H1 (cell line): ENCODE data around the gene CASQ2. TPM values are rescaled to one million over a fixed set of nuclear protein-coding genes. Genes with fewer than 3 reads are reported as not detected.

Experiments
- CTCF ChIA-PET: fragments of 300-600 bp; sonication (Branson Sonifier 250); formaldehyde crosslinking; loops from one replicate; lab custom pipeline; 2021; ENCODE audit not compliant: partially characterized antibody; lab: Charles Lee
- POLR2A ChIA-PET: fragments of 300-600 bp; sonication (Branson Sonifier 250); formaldehyde crosslinking; loops from one replicate; lab custom pipeline; 2021; ENCODE audit warnings: inconsistent platforms; ENCODE audit not compliant: partially characterized antibody; lab: Charles Lee
- DNase-seq, 2 experiments: peaks; one replicate each; pipeline versions ENCODE4 v3.0.0 to v3.0.0-alpha.2; 2010 to 2022; ENCODE audit warnings: low spot score in 2 of 2, low read depth in 1 of 2, mixed read lengths in 1 of 2
- FAIRE-seq: peaks from 2 replicates; lab custom pipeline; 2011; peaks lifted over from hg19 to GRCh38; lab: Jason Lieb, UNC
- H2AFZ ChIP-seq: 2 replicates; pipeline ENCODE4 v1.8.1; 2012; ENCODE audit warnings: low read length, inconsistent platforms
- H2AK5ac ChIP-seq: 2 replicates; pipeline ENCODE4 v1.6.1; 2013; ENCODE audit warnings: low read depth, low read length
- H2BK120ac ChIP-seq: replicated peaks from 2 replicates; pipeline ENCODE3; 2013; ENCODE audit warnings: low read depth, low read length, inconsistent platforms
- H2BK12ac ChIP-seq: 2 replicates; pipeline ENCODE4 v1.6.1; 2013; ENCODE audit warnings: low read depth, low read length
- H2BK15ac ChIP-seq: 2 replicates; pipeline ENCODE4 v1.6.1; 2013; ENCODE audit warnings: low read length
- H2BK20ac ChIP-seq: 2 replicates; pipeline ENCODE4 v1.6.1; 2013; ENCODE audit warnings: low read length
- H2BK5ac ChIP-seq: 2 replicates; pipeline ENCODE4 v1.6.1; 2013; ENCODE audit warnings: low read depth, low read length
- H3K14ac ChIP-seq: 2 replicates; pipeline ENCODE4 v1.6.1; 2013; ENCODE audit warnings: inconsistent platforms; ENCODE audit not compliant: insufficient read length
- H3K18ac ChIP-seq: 2 replicates; pipeline ENCODE4 v1.6.1; 2013; ENCODE audit warnings: low read length; ENCODE audit errors: extremely low read depth
- H3K23ac ChIP-seq: 2 replicates; pipeline ENCODE4 v1.6.1; 2013; ENCODE audit warnings: inconsistent platforms; ENCODE audit not compliant: insufficient read length
- H3K23me2 ChIP-seq: 2 replicates; pipeline ENCODE4 v1.6.1; 2013; ENCODE audit warnings: low read depth, low read length
- H3K27ac ChIP-seq: 2 replicates; pipeline ENCODE4 v1.6.1; 2011; ENCODE audit warnings: low read depth, low read length, inconsistent platforms
- H3K27me3 ChIP-seq, 4 experiments: replicated peaks in 1 of 4; 1 replicate in 1 of 4; 2 replicates in 3 of 4; pipeline versions ENCODE4 v1.6.1 to v1.8.1; 2011 to 2013; ENCODE audit warnings: low read length in 3 of 4, mild to moderate bottlenecking in 3 of 4, inconsistent platforms in 2 of 4, mixed read lengths in 2 of 4, moderate library complexity in 1 of 4; ENCODE audit not compliant: control insufficient read depth in 3 of 4, insufficient read depth in 3 of 4; ENCODE audit errors: extremely low read depth in 1 of 4
- H3K36me3 ChIP-seq, 4 experiments: 2 replicates each; pipeline versions ENCODE4 v1.6.1 to v1.8.1; 2011 to 2013; ENCODE audit warnings: mild to moderate bottlenecking in 4 of 4, low read length in 3 of 4, moderate library complexity in 2 of 4, control low read depth in 1 of 4, inconsistent platforms in 1 of 4; ENCODE audit not compliant: insufficient read depth in 4 of 4, control insufficient read depth in 2 of 4
- H3K4ac ChIP-seq: replicated peaks from 2 replicates; pipeline ENCODE3; 2013; ENCODE audit warnings: low read length, low read depth, mixed read lengths, inconsistent platforms; ENCODE audit not compliant: insufficient read length
- H3K4me1 ChIP-seq, 4 experiments: replicated peaks in 1 of 4; 1 replicate in 1 of 4; 2 replicates in 3 of 4; pipeline versions ENCODE4 v1.6.1 to v1.8.1; 2011 to 2013; ENCODE audit warnings: low read length in 3 of 4, inconsistent platforms in 2 of 4, mixed read lengths in 1 of 4; ENCODE audit not compliant: insufficient read depth in 4 of 4, control insufficient read depth in 3 of 4
- H3K4me2 ChIP-seq, 2 experiments: 2 replicates each; pipeline versions ENCODE4 v1.6.1 to v1.8.1; 2011 to 2013; ENCODE audit warnings: low read depth in 2 of 2, low read length in 2 of 2, control low read depth in 1 of 2, inconsistent platforms in 1 of 2, mild to moderate bottlenecking in 1 of 2; ENCODE audit not compliant: insufficient read depth in 1 of 2
- H3K4me3 ChIP-seq, 4 experiments: fragments of 200-600, 300-600 bp in 1 of 4; sonication (generic), shearing (Covaris generic), sonication (Bioruptor Twin) in 1 of 4; 2 replicates each; pipeline versions ENCODE4 v1.5.1 to v1.8.1; 2011 to 2016; ENCODE audit warnings: low read length in 4 of 4, low read depth in 3 of 4, control low read depth in 2 of 4, inconsistent platforms in 2 of 4, mild to moderate bottlenecking in 2 of 4, mixed read lengths in 1 of 4, moderate library complexity in 1 of 4; ENCODE audit not compliant: insufficient read depth in 2 of 4; ENCODE audit errors: extremely low read depth in 1 of 4
- H3K56ac ChIP-seq: replicated peaks from 2 replicates; pipeline ENCODE3; 2013; ENCODE audit warnings: low read depth, mild to moderate bottlenecking, mixed read lengths, low read length, inconsistent platforms; ENCODE audit not compliant: insufficient read length
- H3K79me1 ChIP-seq: 2 replicates; pipeline ENCODE4 v1.6.1; 2013; ENCODE audit warnings: low read depth, low read length, control low read depth
- H3K79me2 ChIP-seq, 2 experiments: 2 replicates each; pipeline versions ENCODE4 v1.6.1 to v1.8.1; 2012 to 2013; ENCODE audit warnings: low read length in 2 of 2, mild to moderate bottlenecking in 2 of 2, inconsistent platforms in 1 of 2; ENCODE audit not compliant: insufficient read depth in 2 of 2, control insufficient read depth in 1 of 2
- H3K9ac ChIP-seq, 4 experiments: replicated peaks in 1 of 4; 1 replicate in 1 of 4; 2 replicates in 3 of 4; pipeline versions ENCODE4 v1.6.1 to v1.8.1; 2011 to 2013; ENCODE audit warnings: low read depth in 3 of 4, low read length in 3 of 4, control low read depth in 2 of 4, mild to moderate bottlenecking in 2 of 4, moderate library complexity in 2 of 4, inconsistent platforms in 1 of 4; ENCODE audit errors: extremely low read depth in 1 of 4
- H3K9me3 ChIP-seq, 2 experiments: 2 replicates each; pipeline versions ENCODE4 v1.6.1 to v1.8.1; 2012 to 2013; ENCODE audit warnings: mild to moderate bottlenecking in 2 of 2, moderate library complexity in 2 of 2, control low read depth in 1 of 2, inconsistent platforms in 1 of 2, low read depth in 1 of 2, low read length in 1 of 2, mixed read lengths in 1 of 2; ENCODE audit not compliant: insufficient read depth in 2 of 2
- H4K20me1 ChIP-seq, 2 experiments: replicated peaks in 1 of 2; 2 replicates each; pipeline versions ENCODE3 to v1.8.1; 2011 to 2013; ENCODE audit warnings: inconsistent platforms in 2 of 2, low read length in 2 of 2, mild to moderate bottlenecking in 1 of 2; ENCODE audit not compliant: insufficient read depth in 2 of 2, control insufficient read depth in 1 of 2
- H4K5ac ChIP-seq: 2 replicates; pipeline ENCODE4 v1.6.1; 2013; ENCODE audit warnings: low read length, low read depth, mixed read lengths, inconsistent platforms; ENCODE audit not compliant: insufficient read length
- H4K8ac ChIP-seq: 2 replicates; pipeline ENCODE4 v1.8.0; 2013; ENCODE audit warnings: mild to moderate bottlenecking, moderate library complexity, low read length, inconsistent platforms; ENCODE audit not compliant: insufficient read depth; ENCODE audit errors: extremely low read depth
- H4K91ac ChIP-seq: replicated peaks from 2 replicates; pipeline ENCODE3; 2013; ENCODE audit warnings: low read length, mixed read lengths, inconsistent platforms; ENCODE audit not compliant: insufficient read length
- EGR1 ChIP-seq: IDR thresholded peaks from 2 replicates; pipeline ENCODE4 v1.6.1; 2011; ENCODE audit warnings: low read depth, low read length, borderline replicate concordance
- EZH2 ChIP-seq: fragments of 200-600 bp; sonication (generic); IDR thresholded peaks from 2 replicates; pipeline ENCODE4 v1.7.1; 2012; ENCODE audit warnings: low read depth, mild to moderate bottlenecking, moderate library complexity, low read length, inconsistent platforms; ENCODE audit not compliant: severe bottlenecking
- GTF2F1 ChIP-seq: IDR thresholded peaks from 2 replicates; pipeline ENCODE4 v1.6.1; 2012; ENCODE audit warnings: low read depth, low read length, improper control_type of control experiment, borderline replicate concordance
- JUND ChIP-seq: IDR thresholded peaks from 2 replicates; pipeline ENCODE4 v1.6.1; 2011; ENCODE audit warnings: mild to moderate bottlenecking, improper control_type of control experiment, low read length
- KDM5A ChIP-seq: fragments of 200-600 bp; IDR thresholded peaks from 2 replicates; pipeline ENCODE4 v1.7.1; 2012; ENCODE audit warnings: mild to moderate bottlenecking, low read length, inconsistent platforms, mixed read lengths
- RBBP5 ChIP-seq: IDR thresholded peaks from 2 replicates; pipeline ENCODE4 v1.7.1; 2012; ENCODE audit warnings: low read depth, mild to moderate bottlenecking, inconsistent platforms, low read length, moderate library complexity, borderline replicate concordance
- SP1 ChIP-seq: IDR thresholded peaks from 2 replicates; pipeline ENCODE4 v1.6.1; 2011; ENCODE audit warnings: low read depth, low read length
- TBP ChIP-seq: IDR thresholded peaks from 2 replicates; pipeline ENCODE4 v1.6.1; 2011; ENCODE audit warnings: low read depth, low read length, improper control_type of control experiment
- WGBS, 2 experiments: shearing (Covaris generic) in 1 of 2; methylation state at CpG; one replicate each; pipeline versions ENCODE4 v1.1.6 to v1.1.7; 2013 to 2015; ENCODE audit warnings: low lambda C conversion rate in 2 of 2, mixed read lengths in 2 of 2, inconsistent platforms in 1 of 2, low coverage in 1 of 2, missing lambda C conversion rate in 1 of 2; ENCODE audit not compliant: insufficient replicate concordance in 2 of 2, insufficient coverage in 1 of 2, insufficient read length in 1 of 2; ENCODE audit errors: extremely low coverage in 1 of 2, missing lambda C conversion rate in 1 of 2; 5-methylcytosine and 5-hydroxymethylcytosine counted together
- polyA plus RNA-seq, 7 experiments: library from polyadenylated mRNA; depleted of rRNA in 3 of 7; stranded (reverse) in 5 of 7; unstranded in 2 of 7; fragments of >200 nt in 5 of 7; fragments of 200-250 nt in 2 of 7; gene quantifications; 1 replicate in 5 of 7; 2 replicates in 1 of 7; 4 replicates in 1 of 7; pipeline versions ENCODE4 v1.2.1 to v1.2.3, GENCODE V29; 2011 to 2013; ENCODE audit warnings: missing spikeins in 2 of 7, mixed read lengths in 2 of 7
- total RNA-seq: library from RNA; stranded (reverse); fragmentation: NEBNext Ultra II Directional; extraction: Animal tissue kit (Norgen Biotek cat#: 25700); gene quantifications from 2 replicates; pipeline ENCODE4 v1.2.1, GENCODE V29; 2021

Gene CASQ2
- total and polyA plus RNA-seq, 2 of the 8 experiments (the other 6 are each of a cell fraction or from before 2014, with no cell fraction given) = not detected

- no peaks in the 10 kb centered on the region for H3K79me2 ChIP-seq
- no peak overlapping the region for H3K23ac ChIP-seq
- H4K8ac ChIP-seq = no peak overlapping the region
- no peak overlapping the region for H2BK15ac ChIP-seq
- H4K91ac ChIP-seq = no peak overlapping the region
- H2BK5ac ChIP-seq = no peak overlapping the region
- H2AFZ ChIP-seq = no peak overlapping the region
- no peaks in the 10 kb centered on the region for H3K27me3 ChIP-seq
- no peaks in the 10 kb centered on the region for H3K4me1 ChIP-seq
- no peak overlapping the region for H3K27ac ChIP-seq
- H3K79me1 ChIP-seq = no peaks in the 10 kb centered on the region
- POLR2A ChIA-PET = no interaction called here
- H3K23me2 ChIP-seq = no peaks in the 10 kb centered on the region
- no peaks in the 10 kb centered on the region; a peak in 1 of 4 replicates for H3K9me3 ChIP-seq
- H3K4ac ChIP-seq = no peak overlapping the region
- H3K14ac ChIP-seq = no peak overlapping the region
- no peak for DNase-seq
- no peak overlapping the region for H3K4me2 ChIP-seq
- CTCF ChIA-PET = interaction anchor here (0.7 to 16.1 kb wide), 32 partner anchors 9 to 778 kb away, joined by 3 to 370 read pairs (median 4); no protein-coding TSS in a partner anchor
- TF ChIP-seq EGR1 = no peak
- TF ChIP-seq RBBP5 = no peak
- no peak for TF ChIP-seq KDM5A
- no peak for TF ChIP-seq SP1
- TF ChIP-seq EZH2 = no peak
- TF ChIP-seq GTF2F1 = no peak
- no peak for TF ChIP-seq TBP
- TF ChIP-seq JUND = no peak
- no peak overlapping the region for H3K4me3 ChIP-seq
- H3K9ac ChIP-seq = no peak overlapping the region
- H3K18ac ChIP-seq = no peak overlapping the region
- H2BK20ac ChIP-seq = no peak overlapping the region
- 8% methylated on average over 1 of the region's 1 CpG; no CpG with 5 or more reads in 1 of the 2 experiments for WGBS, 2 experiments
- no peak overlapping the region for H2BK120ac ChIP-seq
- H2BK12ac ChIP-seq = no peak overlapping the region
- no peak overlapping the region for H3K56ac ChIP-seq
- no peak overlapping the region for H4K5ac ChIP-seq
- no peaks in the 10 kb centered on the region for H4K20me1 ChIP-seq
- peak overlapping the region; percentile 16; the same call in 1 of the 2 replicates for H2AK5ac ChIP-seq
- FAIRE-seq = no peak
- H3K36me3 ChIP-seq = no peaks in the 10 kb centered on the region
These were observed 3.4 kb downstream of the CASQ2 start for GRCh38 chr1:115765091-115765490.
